ENCODE results near the gene MCM7. TPM values are rescaled to one million over a fixed set of nuclear protein-coding genes. Genes with fewer than 3 reads are reported as not detected.

The MCM7 gene
- total and polyA plus RNA-seq, 2 donors: 111 to 231 TPM

- H3K4me1 ChIP-seq (ENCODE audit: control insufficient read depth in 2 of 2, insufficient read depth in 2 of 2, low read length in 2 of 2): peaks cover 8 to 12% of the 10 kb centered on the region in 2 donors
- no peaks in the 10 kb centered on the region for H3K9me3 ChIP-seq (ENCODE audit: control insufficient read depth in 2 of 2, insufficient read depth in 1 of 2, low read length in 1 of 2)
- 91% methylated on average over 3 of the region's 3 CpGs for WGBS
- H3K27me3 ChIP-seq (ENCODE audit: control insufficient read depth in 2 of 2, insufficient read depth in 1 of 2, low read length in 1 of 2): no peaks in the 10 kb centered on the region
- no peak overlapping the region for H3K4me3 ChIP-seq (ENCODE audit: low read length in 2 of 2)
- DNase-seq (ENCODE audit: low read depth in 6 of 9, low spot score in 9 of 9): peak in 7 of 9 donors; percentile 30 to 72 (median 45)
- H3K36me3 ChIP-seq (ENCODE audit: control insufficient read depth in 2 of 2, insufficient read depth in 2 of 2, low read length in 1 of 2): peaks cover 12 to 18% of the 10 kb centered on the region in 2 donors
- H3K27ac ChIP-seq (ENCODE audit: low read depth in 1 of 2, low read length in 1 of 2): no peak overlapping the region
These were observed 48.0 kb downstream of the MCM7 start for GRCh38 chr7:100053215-100053614.

GRCh38 chr7:100051611-100052010, 49.6 kb downstream of the MCM7 start:
- no peaks in the 10 kb centered on the region for H3K9me3 ChIP-seq (ENCODE audit: control insufficient read depth in 2 of 2, insufficient read depth in 1 of 2, low read length in 1 of 2)
- H3K4me1 ChIP-seq (ENCODE audit: control insufficient read depth in 2 of 2, insufficient read depth in 2 of 2, low read length in 2 of 2): peaks cover 8 to 12% of the 10 kb centered on the region in 2 donors
- H3K27ac ChIP-seq (ENCODE audit: low read depth in 1 of 2, low read length in 1 of 2): no peak overlapping the region
- H3K27me3 ChIP-seq (ENCODE audit: control insufficient read depth in 2 of 2, insufficient read depth in 1 of 2, low read length in 1 of 2): no peaks in the 10 kb centered on the region
- WGBS: 97% methylated on average over 3 of the region's 3 CpGs
- no peak for DNase-seq (ENCODE audit: low read depth in 6 of 9, low spot score in 9 of 9)
- H3K36me3 ChIP-seq (ENCODE audit: control insufficient read depth in 2 of 2, insufficient read depth in 2 of 2, low read length in 1 of 2): peaks cover 0 to 3% of the 10 kb centered on the region in 2 donors
- H3K4me3 ChIP-seq (ENCODE audit: low read length in 2 of 2): no peak overlapping the region

- H3K4me1 ChIP-seq (ENCODE audit: control insufficient read depth in 2 of 2, insufficient read depth in 2 of 2, low read length in 2 of 2): peaks cover 8 to 12% of the 10 kb centered on the region in 2 donors
- DNase-seq (ENCODE audit: low read depth in 6 of 9, low spot score in 9 of 9): peak; percentile 55 to 86 (median 72)
- H3K27ac ChIP-seq (ENCODE audit: low read depth in 1 of 2, low read length in 1 of 2): peak within 1 kb of the TSS; percentile 81 to 83
- no peaks in the 10 kb centered on the region for H3K27me3 ChIP-seq (ENCODE audit: control insufficient read depth in 2 of 2, insufficient read depth in 1 of 2, low read length in 1 of 2)
- no peaks in the 10 kb centered on the region for H3K9me3 ChIP-seq (ENCODE audit: control insufficient read depth in 2 of 2, insufficient read depth in 1 of 2, low read length in 1 of 2)
- peaks cover 0 to 2% of the 10 kb centered on the region in 2 donors for H3K36me3 ChIP-seq (ENCODE audit: control insufficient read depth in 2 of 2, insufficient read depth in 2 of 2, low read length in 1 of 2)
- 2% methylated on average over 47 of the region's 47 CpGs for WGBS
- peak within 1 kb of the TSS; percentile 65 to 80 for H3K4me3 ChIP-seq (ENCODE audit: low read length in 2 of 2)
These were observed 51.5 kb downstream of the MCM7 start, which contains the start of gene ZSCAN21 for GRCh38 chr7:100049441-100050291. Gene ZSCAN21 (plus strand): TSS chr7:100049774. CDS start chr7:100057007, 7,233 bp downstream.

- Histone ChIP-seq H3K9me3 (ENCODE audit: control insufficient read depth in 2 of 2, insufficient read depth in 1 of 2, low read length in 1 of 2) (no peaks in the 10 kb centered on the region), H3K4me1 (ENCODE audit: control insufficient read depth in 2 of 2, insufficient read depth in 2 of 2, low read length in 2 of 2) (peaks cover 8 to 12% of the 10 kb centered on the region in 2 donors), H3K36me3 (ENCODE audit: control insufficient read depth in 2 of 2, insufficient read depth in 2 of 2, low read length in 1 of 2) (peaks cover 0 to 2% of the 10 kb centered on the region in 2 donors), H3K27ac (ENCODE audit: low read depth in 1 of 2, low read length in 1 of 2) (no peak overlapping the region), H3K4me3 (ENCODE audit: low read length in 2 of 2) (no peak overlapping the region), H3K27me3 (ENCODE audit: control insufficient read depth in 2 of 2, insufficient read depth in 1 of 2, low read length in 1 of 2) (no peaks in the 10 kb centered on the region)
- no peak for DNase-seq (ENCODE audit: low read depth in 6 of 9, low spot score in 9 of 9)
- 97% methylated on average over 4 of the region's 4 CpGs for WGBS
These were observed 52.5 kb downstream of the MCM7 start for GRCh38 chr7:100048680-100049079.

- DNase-seq (ENCODE audit: low read depth in 6 of 9, low spot score in 9 of 9): no peak
- H3K9me3 ChIP-seq (ENCODE audit: control insufficient read depth in 2 of 2, insufficient read depth in 1 of 2, low read length in 1 of 2): no peaks in the 10 kb centered on the region
- H3K4me3 ChIP-seq (ENCODE audit: low read length in 2 of 2): no peak overlapping the region
- no peaks in the 10 kb centered on the region for H3K36me3 ChIP-seq (ENCODE audit: control insufficient read depth in 2 of 2, insufficient read depth in 2 of 2, low read length in 1 of 2)
- no peak overlapping the region for H3K27ac ChIP-seq (ENCODE audit: low read depth in 1 of 2, low read length in 1 of 2)
- 32% methylated on average over 6 of the region's 6 CpGs for WGBS
- peaks cover 3 to 8% of the 10 kb centered on the region in 2 donors for H3K4me1 ChIP-seq (ENCODE audit: control insufficient read depth in 2 of 2, insufficient read depth in 2 of 2, low read length in 2 of 2)
- no peaks in the 10 kb centered on the region for H3K27me3 ChIP-seq (ENCODE audit: control insufficient read depth in 2 of 2, insufficient read depth in 1 of 2, low read length in 1 of 2)
These were observed 56.5 kb downstream of the MCM7 start for GRCh38 chr7:100044718-100045117.

Other genes starting within 250 kb of the MCM7 start
- not detected for gene OR2AE1, start 224.4 kb downstream of the MCM7 start, total RNA-seq
- gene OR2AE1, start 224.4 kb downstream of the MCM7 start, polyA plus RNA-seq: 0.07 TPM
- gene TRIM4, start 181.9 kb downstream of the MCM7 start, total RNA-seq: 21.6 TPM
- 22.6 TPM for gene TRIM4, start 181.9 kb downstream of the MCM7 start, polyA plus RNA-seq
- 0.14 TPM for gene GJC3, start 171.8 kb downstream of the MCM7 start, total RNA-seq
- gene GJC3, start 171.8 kb downstream of the MCM7 start, polyA plus RNA-seq: 0.11 TPM
- gene AZGP1, start 125.4 kb downstream of the MCM7 start, total RNA-seq: 0.76 TPM
- 4.7 TPM for gene AZGP1, start 125.4 kb downstream of the MCM7 start, polyA plus RNA-seq
- 61.4 TPM for gene ZKSCAN1, start 85.8 kb downstream of the MCM7 start, total RNA-seq
- gene ZKSCAN1, start 85.8 kb downstream of the MCM7 start, polyA plus RNA-seq: 17.8 TPM
- 10.8 TPM for gene ZSCAN21, start 51.6 kb downstream of the MCM7 start, total RNA-seq
- 8.3 TPM for gene ZSCAN21, start 51.6 kb downstream of the MCM7 start, polyA plus RNA-seq
- 25.9 TPM for gene ZNF3, start 19.7 kb downstream of the MCM7 start, total RNA-seq
- 20.1 TPM for gene ZNF3, start 19.7 kb downstream of the MCM7 start, polyA plus RNA-seq
- 49.1 TPM for gene COPS6, start 12.4 kb downstream of the MCM7 start, total RNA-seq
- gene COPS6, start 12.4 kb downstream of the MCM7 start, polyA plus RNA-seq: 81.1 TPM
- gene AP4M1, start 246 bp upstream of the MCM7 start, total RNA-seq: 12.7 TPM
- gene AP4M1, start 246 bp upstream of the MCM7 start, polyA plus RNA-seq: 14.2 TPM
- 10.2 TPM for gene TAF6, start 18.0 kb upstream of the MCM7 start, total RNA-seq
- 25.7 TPM for gene TAF6, start 18.0 kb upstream of the MCM7 start, polyA plus RNA-seq
- gene CNPY4, start 18.2 kb upstream of the MCM7 start, total RNA-seq: 27.9 TPM
- gene CNPY4, start 18.2 kb upstream of the MCM7 start, polyA plus RNA-seq: 19.0 TPM
- gene MBLAC1, start 25.6 kb upstream of the MCM7 start, total RNA-seq: 3.1 TPM
- 2.0 TPM for gene MBLAC1, start 25.6 kb upstream of the MCM7 start, polyA plus RNA-seq
- gene LAMTOR4, start 47.5 kb upstream of the MCM7 start, total RNA-seq: 142 TPM
- 448 TPM for gene LAMTOR4, start 47.5 kb upstream of the MCM7 start, polyA plus RNA-seq
- 19.8 TPM for gene TRAPPC14, start 57.3 kb upstream of the MCM7 start, total RNA-seq
- 46.9 TPM for gene TRAPPC14, start 57.3 kb upstream of the MCM7 start, polyA plus RNA-seq
- 11.9 TPM for gene GAL3ST4, start 67.2 kb upstream of the MCM7 start, total RNA-seq
- 12.8 TPM for gene GAL3ST4, start 67.2 kb upstream of the MCM7 start, polyA plus RNA-seq
- 11.2 TPM for gene GPC2, start 76.0 kb upstream of the MCM7 start, total RNA-seq
- gene GPC2, start 76.0 kb upstream of the MCM7 start, polyA plus RNA-seq: 8.5 TPM
- gene STAG3, start 76.5 kb upstream of the MCM7 start, total RNA-seq: 59.1 TPM
- gene STAG3, start 76.5 kb upstream of the MCM7 start, polyA plus RNA-seq: 36.0 TPM
- gene PVRIG, start 118.6 kb upstream of the MCM7 start, total RNA-seq: 52.3 TPM
- 30.7 TPM for gene PVRIG, start 118.6 kb upstream of the MCM7 start, polyA plus RNA-seq
- gene SPDYE3, start 206.3 kb upstream of the MCM7 start, total RNA-seq: not detected
- gene SPDYE3, start 206.3 kb upstream of the MCM7 start, polyA plus RNA-seq: 0.27 TPM

Data from thymus (tissue), 11 donors.